ENCODE data around the gene ODAPH.

Gene ODAPH

GRCh38 chr4:75552452-75552851 is 3.4 kb upstream of the ODAPH start:
- TF ChIP-seq CTCF (conservative IDR thresholded peaks at IDR 0.05; ENCODE audit: low read length), result no peak
- H3K4me3 ChIP-seq (ENCODE audit: low read length, poor library complexity, severe bottlenecking), result no peak overlapping the region

GRCh38 chr4:75557696-75558095 is 1.8 kb downstream of the ODAPH start:
- no peak overlapping the region for H3K9ac ChIP-seq (ENCODE audit: low read depth, low read length, poor library complexity, severe bottlenecking)

More at GRCh38 chr4:75552452-75552851, 3.4 kb upstream of the ODAPH start:
- no peak overlapping the region for H2AFZ ChIP-seq (ENCODE audit: low read length)
- H3F3A ChIP-seq (ENCODE audit: low read depth), result no peaks in the 10 kb centered on the region
- no peak overlapping the region for H3K4me2 ChIP-seq (ENCODE audit: low read depth, low read length, poor library complexity, severe bottlenecking)
- no peaks in the 10 kb centered on the region for H3K36me3 ChIP-seq (ENCODE audit: insufficient read depth, low read length)
- no peaks in the 10 kb centered on the region for H3K79me2 ChIP-seq (ENCODE audit: insufficient read depth, low read length)
- H3K27me3 ChIP-seq (ENCODE audit: insufficient read depth, low read length, poor library complexity, severe bottlenecking), result no peaks in the 10 kb centered on the region
- no peaks in the 10 kb centered on the region for H3K4me1 ChIP-seq (ENCODE audit: insufficient read depth, low read length, poor library complexity, severe bottlenecking)
- no peaks in the 10 kb centered on the region for H3K9me3 ChIP-seq (ENCODE audit: insufficient read depth, low read depth, low read length)
- no peaks in the 10 kb centered on the region for H4K20me1 ChIP-seq (ENCODE audit: insufficient read depth, low read length, poor library complexity, severe bottlenecking)
- no peaks in the 10 kb centered on the region for H3K9me2 ChIP-seq (replicated peaks; ENCODE audit: low read depth, low read length)
- H3K9ac ChIP-seq (ENCODE audit: low read depth, low read length, poor library complexity, severe bottlenecking), result no peak overlapping the region

DNA sequence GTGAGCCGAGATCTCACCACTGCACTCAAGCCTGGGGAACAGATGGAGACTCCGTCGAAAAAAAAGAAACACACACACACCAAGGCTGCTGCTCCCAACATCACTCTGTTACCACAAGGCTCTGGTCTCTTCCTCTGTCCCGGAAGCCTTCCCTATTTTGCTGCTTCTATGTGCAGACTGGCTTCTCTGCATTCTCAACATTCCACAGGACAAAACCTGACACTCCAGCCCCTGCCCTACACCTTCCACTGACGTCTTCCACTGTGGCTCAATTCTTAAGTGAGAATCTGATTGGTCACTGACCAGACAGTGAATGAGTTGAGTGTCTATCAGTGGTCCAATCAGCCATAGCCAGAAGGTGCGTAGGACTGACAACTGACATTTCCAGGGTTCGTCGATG is 5.9 kb downstream of the ODAPH start:
- H3K9ac ChIP-seq (ENCODE audit: low read depth, low read length, poor library complexity, severe bottlenecking), result no peak overlapping the region
- H3K4me1 ChIP-seq (ENCODE audit: insufficient read depth, low read length, poor library complexity, severe bottlenecking), result no peaks in the 10 kb centered on the region
- H3F3A ChIP-seq (ENCODE audit: low read depth), result no peaks in the 10 kb centered on the region
- no peak overlapping the region for H2AFZ ChIP-seq (ENCODE audit: low read length)
- no peaks in the 10 kb centered on the region for H3K27me3 ChIP-seq (ENCODE audit: insufficient read depth, low read length, poor library complexity, severe bottlenecking)
- no peaks in the 10 kb centered on the region for H3K36me3 ChIP-seq (ENCODE audit: insufficient read depth, low read length)
- no peak overlapping the region for H3K4me3 ChIP-seq (ENCODE audit: low read length, poor library complexity, severe bottlenecking)
- H3K9me3 ChIP-seq (ENCODE audit: insufficient read depth, low read depth, low read length), result no peaks in the 10 kb centered on the region
- TF ChIP-seq EZH2phosphoT487 (IDR thresholded peaks at IDR 0.05; ENCODE audit: borderline replicate concordance), result no peak
- TF ChIP-seq CTCF (conservative IDR thresholded peaks at IDR 0.05; ENCODE audit: low read length), result no peak
- H3K4me2 ChIP-seq (ENCODE audit: low read depth, low read length, poor library complexity, severe bottlenecking), result no peak overlapping the region
- no peaks in the 10 kb centered on the region for H3K9me2 ChIP-seq (replicated peaks; ENCODE audit: low read depth, low read length)
- no peaks in the 10 kb centered on the region for H4K20me1 ChIP-seq (ENCODE audit: insufficient read depth, low read length, poor library complexity, severe bottlenecking)
- H3K79me2 ChIP-seq (ENCODE audit: insufficient read depth, low read length), result no peaks in the 10 kb centered on the region

More at GRCh38 chr4:75557696-75558095, 1.8 kb downstream of the ODAPH start:
- Histone ChIP-seq H2AFZ (ENCODE audit: low read length) (no peak overlapping the region), H3K4me2 (ENCODE audit: low read depth, low read length, poor library complexity, severe bottlenecking) (no peak overlapping the region), H3K9me3 (ENCODE audit: insufficient read depth, low read depth, low read length) (no peaks in the 10 kb centered on the region), H3K79me2 (ENCODE audit: insufficient read depth, low read length) (no peaks in the 10 kb centered on the region), H3K36me3 (ENCODE audit: insufficient read depth, low read length) (no peaks in the 10 kb centered on the region), H3K4me1 (ENCODE audit: insufficient read depth, low read length, poor library complexity, severe bottlenecking) (no peaks in the 10 kb centered on the region), H3K4me3 (ENCODE audit: low read length, poor library complexity, severe bottlenecking) (no peak overlapping the region), H3F3A (ENCODE audit: low read depth) (no peaks in the 10 kb centered on the region), H3K9me2 (replicated peaks; ENCODE audit: low read depth, low read length) (no peaks in the 10 kb centered on the region), H3K27me3 (ENCODE audit: insufficient read depth, low read length, poor library complexity, severe bottlenecking) (no peaks in the 10 kb centered on the region), H4K20me1 (ENCODE audit: insufficient read depth, low read length, poor library complexity, severe bottlenecking) (no peaks in the 10 kb centered on the region)
- no peak for TF ChIP-seq CTCF (conservative IDR thresholded peaks at IDR 0.05; ENCODE audit: low read length)
- no peak for TF ChIP-seq EZH2phosphoT487 (IDR thresholded peaks at IDR 0.05; ENCODE audit: borderline replicate concordance)

Data from Loucy (cell line).